NCI-H1417 (cell line): ENCODE results near the gene PAPPA.

ENCODE experiments used
- DNase-seq, 3 experiments: peaks; one replicate each; lab custom pipeline; 2025; lab: John Stamatoyannopoulos, UW

Gene PAPPA

GRCh38 chr9:116382053-116382452 lies 228.5 kb downstream of the PAPPA start:
- no peak for DNase-seq

GRCh38 chr9:116383133-116383532 lies 229.5 kb downstream of the PAPPA start:
- no peak for DNase-seq

- DNase-seq, result no peak
Observed at GRCh38 chr9:116383936-116384335, 230.3 kb downstream of the PAPPA start.

- no peak for DNase-seq
Observed at GRCh38 chr9:116387934-116388698, 234.5 kb downstream of the PAPPA start.

GRCh38 chr9:116389541-116390302 lies 236.1 kb downstream of the PAPPA start:
- no peak for DNase-seq

GRCh38 chr9:116390303-116391228 lies 237.0 kb downstream of the PAPPA start:
- no peak for DNase-seq

- DNase-seq, result no peak
Observed at GRCh38 chr9:116391306-116391900, 237.8 kb downstream of the PAPPA start.

GRCh38 chr9:116393198-116393597 lies 239.6 kb downstream of the PAPPA start:
- DNase-seq, result no peak

GRCh38 chr9:116394070-116394469 lies 240.5 kb downstream of the PAPPA start:
- no peak for DNase-seq

GRCh38 chr9:116394894-116395698 lies 241.5 kb downstream of the PAPPA start:
- DNase-seq, result no peak

GRCh38 chr9:116395699-116396037 lies 242.1 kb downstream of the PAPPA start:
- no peak for DNase-seq

GRCh38 chr9:116403171-116403570 lies 249.6 kb downstream of the PAPPA start:
- no peak for DNase-seq

- DNase-seq, result no peak
Observed at GRCh38 chr9:116404228-116404627, 250.6 kb downstream of the PAPPA start.

GRCh38 chr9:116405321-116405720 lies 251.7 kb downstream of the PAPPA start:
- no peak for DNase-seq

GRCh38 chr9:116406469-116406868 lies 252.9 kb downstream of the PAPPA start:
- DNase-seq, result no peak

GRCh38 chr9:116409129-116409528 lies 255.5 kb downstream of the PAPPA start:
- no peak for DNase-seq

GRCh38 chr9:116409638-116410037 lies 256.0 kb downstream of the PAPPA start:
- no peak for DNase-seq

GRCh38 chr9:116411506-116411905 lies 257.9 kb downstream of the PAPPA start:
- no peak for DNase-seq

GRCh38 chr9:116414374-116414773 lies 260.8 kb downstream of the PAPPA start:
- DNase-seq, result no peak

- no peak for DNase-seq
Observed at GRCh38 chr9:116416421-116416820, 262.8 kb downstream of the PAPPA start.

- DNase-seq, result no peak
Observed at GRCh38 chr9:116417464-116417863, 263.9 kb downstream of the PAPPA start.
